ENCODE measurements around the gene SHISA5. TPM values are rescaled to one million over a fixed set of nuclear protein-coding genes. Genes with fewer than 3 reads are reported as not detected.
"Not testable (repeated sequence)": the region's sequence is repeated elsewhere in the genome, so short reads cannot be mapped to it uniquely, and the experiment has no call there.

SHISA5 gene
- total RNA-seq, 1 donor: 121 TPM

- no peak for DNase-seq (ENCODE audit: low read depth)
- H3K4me3 ChIP-seq (ENCODE audit: low read depth, low read length): no peak overlapping the region
- TF ChIP-seq CTCF (IDR thresholded peaks at IDR 0.05; ENCODE audit: insufficient read depth, low read depth, low read length): no peak
Measured at GRCh38 chr3:48478626-48479555, 25.1 kb downstream of the SHISA5 start.

- DNase-seq (ENCODE audit: low read depth): no peak
- TF ChIP-seq CTCF (IDR thresholded peaks at IDR 0.05; ENCODE audit: insufficient read depth, low read depth, low read length): no peak
- H3K4me3 ChIP-seq (ENCODE audit: low read depth, low read length): no peak overlapping the region
Measured at GRCh38 chr3:48477959-48478520, 25.9 kb downstream of the SHISA5 start.

DNA sequence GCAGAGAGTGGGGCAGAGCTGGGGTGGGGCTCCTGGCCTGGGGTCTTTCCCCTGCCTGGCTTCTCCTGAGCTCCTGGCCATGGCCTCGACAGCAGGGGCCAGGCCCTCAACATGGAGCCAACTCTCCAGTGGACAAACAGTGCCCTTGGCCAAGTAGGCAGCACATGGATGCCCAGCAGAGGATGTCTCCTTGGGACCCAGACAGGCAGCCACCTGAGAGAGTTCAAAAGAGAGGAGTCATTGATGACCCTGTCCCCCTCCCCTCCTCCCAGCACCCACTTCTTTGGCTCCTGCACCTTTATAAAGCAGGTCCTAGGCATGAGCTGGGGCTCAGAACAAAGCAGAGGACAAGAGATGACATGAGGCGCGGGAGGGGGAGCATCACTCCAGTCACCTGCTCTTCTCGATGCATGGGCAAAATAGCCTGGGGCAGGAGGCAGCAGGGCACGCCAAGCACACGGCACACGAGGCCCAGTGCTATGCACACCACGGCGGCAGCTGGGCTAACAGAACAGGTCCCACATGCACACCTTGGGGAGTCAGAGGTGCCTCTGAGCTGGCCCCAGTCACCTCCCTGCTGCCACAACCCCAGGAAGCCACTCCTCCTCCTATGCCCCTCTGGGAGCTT is 27.4 kb downstream of the SHISA5 start:
- no peak for TF ChIP-seq CTCF (IDR thresholded peaks at IDR 0.05; ENCODE audit: insufficient read depth, low read depth, low read length)
- DNase-seq (ENCODE audit: low read depth): no peak
- H3K4me3 ChIP-seq (ENCODE audit: low read depth, low read length): no peak overlapping the region

DNA sequence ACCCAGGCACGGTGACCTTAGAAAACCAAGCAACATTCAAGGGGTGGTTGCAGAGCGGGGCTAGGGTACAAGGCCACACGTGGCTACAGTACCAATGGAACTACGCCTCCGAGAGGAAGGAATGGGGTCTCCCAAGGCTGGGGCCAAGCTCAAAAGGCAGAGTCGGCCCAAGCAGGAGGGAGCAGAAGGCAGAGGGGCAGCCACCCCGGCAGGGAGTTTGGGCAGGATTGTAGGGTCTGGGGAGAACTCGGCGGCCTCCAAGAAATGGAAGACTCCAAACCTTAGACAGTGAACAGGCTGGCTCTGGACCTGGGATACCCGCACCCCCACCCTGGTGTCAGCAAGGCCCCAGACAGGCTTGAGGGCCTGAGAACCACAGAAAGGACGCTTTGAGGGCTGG is 28.8 kb downstream of the SHISA5 start:
- H3K4me3 ChIP-seq (ENCODE audit: low read depth, low read length): no peak overlapping the region
- no peak for TF ChIP-seq CTCF (IDR thresholded peaks at IDR 0.05; ENCODE audit: insufficient read depth, low read depth, low read length)
- no peak for DNase-seq (ENCODE audit: low read depth)

GRCh38 chr3:48474619-48475018 is 29.4 kb downstream of the SHISA5 start:
- DNase-seq (ENCODE audit: low read depth): no peak
- H3K4me3 ChIP-seq (ENCODE audit: low read depth, low read length): no peak overlapping the region
- TF ChIP-seq CTCF (IDR thresholded peaks at IDR 0.05; ENCODE audit: insufficient read depth, low read depth, low read length): no peak

DNA sequence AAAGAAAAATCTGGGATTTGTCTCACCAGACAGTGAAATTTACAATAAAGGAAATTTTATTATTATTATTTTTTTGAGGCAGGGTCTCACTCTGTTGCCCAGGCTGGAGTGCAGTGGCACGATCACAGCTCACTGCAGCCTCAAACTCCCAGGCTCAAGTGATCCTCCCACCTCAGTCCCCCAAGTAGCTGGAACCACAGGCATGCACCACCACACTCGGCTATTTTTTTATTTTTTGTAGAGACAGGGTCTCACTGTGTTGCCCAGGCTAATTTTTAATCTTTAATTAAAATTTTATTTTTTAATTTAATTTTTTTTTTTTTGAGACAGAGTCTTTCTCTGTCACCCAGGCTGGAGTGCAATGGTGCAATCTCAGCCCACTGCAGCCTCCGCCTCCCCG is 29.9 kb downstream of the SHISA5 start:
- not testable (repeated sequence) for H3K4me3 ChIP-seq (ENCODE audit: low read depth, low read length); DNase-seq (ENCODE audit: low read depth)

- no peak overlapping the region for H3K4me3 ChIP-seq (ENCODE audit: low read depth, low read length)
- DNase-seq (ENCODE audit: low read depth): no peak
- TF ChIP-seq CTCF (IDR thresholded peaks at IDR 0.05; ENCODE audit: insufficient read depth, low read depth, low read length): no peak
Measured at GRCh38 chr3:48473617-48473952, 30.4 kb downstream of the SHISA5 start.

All from fibroblast of villous mesenchyme (primary cell).